Naive thymus-derived CD8-positive, alpha-beta T cell (primary cell): ENCODE measurements around the gene GPHA2. TPM values are rescaled to one million over a fixed set of nuclear protein-coding genes. Genes with fewer than 3 reads are reported as not detected.
A peak's percentile ranks its signal among the peaks of the same experiment; 100 is the strongest.

Source experiments
- ATAC-seq, 2 donors: fragments of 150-1000 bp; cut with Tn5 transposase in 1 of 2; sonication (Bioruptor Pico), chemical (Tn5 transposase) in 1 of 2; 1 replicate in 1 of 2; 2 replicates in 1 of 2; pipeline ENCODE4 v1.10.0; 2021; ENCODE audit warnings: mild to moderate bottlenecking in 2 of 2, moderate library complexity in 2 of 2
- POLR2A ChIA-PET: fragments of 350-600 bp; sonication (Branson Sonifier 250); formaldehyde crosslinking; loops from one replicate; lab custom pipeline; 2021; ENCODE audit warnings: antibody characterized with exemption; lab: Charles Lee
- DNase-seq, 10 donors: peaks; one replicate each; pipeline versions ENCODE4 v3.0.0 to v3.0.0-alpha.2; 2020 to 2022
- H3K27ac Mint-ChIP-seq, 10 donors: one replicate each; pipeline ENCODE4 v1.8.0; 2020 to 2022; ENCODE audit warnings: mild to moderate bottlenecking in 10 of 10, mixed read lengths in 10 of 10, moderate library complexity in 4 of 10, inconsistent platforms in 1 of 10
- H3K27me3 Mint-ChIP-seq, 5 donors: one replicate each; pipeline ENCODE4 v1.8.0; 2021 to 2022; ENCODE audit warnings: mixed read lengths in 5 of 5
- H3K36me3 Mint-ChIP-seq, 3 donors: one replicate each; pipeline ENCODE4 v1.8.0; 2020 to 2022; ENCODE audit warnings: mixed read lengths in 3 of 3, mild to moderate bottlenecking in 2 of 3, inconsistent platforms in 1 of 3
- H3K4me1 Mint-ChIP-seq, 4 donors: one replicate each; pipeline ENCODE4 v1.8.0; 2021 to 2022; ENCODE audit warnings: mixed read lengths in 4 of 4
- H3K4me3 Mint-ChIP-seq, 10 donors: one replicate each; pipeline ENCODE4 v1.8.0; 2020 to 2022; ENCODE audit warnings: mild to moderate bottlenecking in 10 of 10, mixed read lengths in 10 of 10, moderate library complexity in 6 of 10, inconsistent platforms in 1 of 10
- H3K9me3 Mint-ChIP-seq, 9 donors: one replicate each; pipeline ENCODE4 v1.8.0; 2020 to 2022; ENCODE audit warnings: mixed read lengths in 9 of 9, mild to moderate bottlenecking in 3 of 9, inconsistent platforms in 1 of 9, moderate library complexity in 1 of 9
- polyA plus RNA-seq, 3 donors: library from polyadenylated mRNA; unstranded; fragments of 300-500 nt; fragmentation: Illumina TruSeq; gene quantifications; one replicate each; pipeline ENCODE4 v1.2.3, GENCODE V29; 2021
- total RNA-seq, 8 experiments: library from RNA in 2 of 8; stranded (reverse) in 2 of 8; gene quantifications; one replicate each; pipeline ENCODE4 v1.2.3 and lab custom pipeline; 2021 to 2026

GPHA2 gene
- total and polyA plus RNA-seq, 5 experiments from 2014 or later, result 0.55 to 0.69 TPM; not detected in 3

GRCh38 chr11:64893194-64894069 lies 42.3 kb downstream of the GPHA2 start:
- no peak for ATAC-seq
- peaks cover 4 to 13% (median 8%) of the 10 kb centered on the region in 4 donors for H3K4me1 Mint-ChIP-seq

DNA sequence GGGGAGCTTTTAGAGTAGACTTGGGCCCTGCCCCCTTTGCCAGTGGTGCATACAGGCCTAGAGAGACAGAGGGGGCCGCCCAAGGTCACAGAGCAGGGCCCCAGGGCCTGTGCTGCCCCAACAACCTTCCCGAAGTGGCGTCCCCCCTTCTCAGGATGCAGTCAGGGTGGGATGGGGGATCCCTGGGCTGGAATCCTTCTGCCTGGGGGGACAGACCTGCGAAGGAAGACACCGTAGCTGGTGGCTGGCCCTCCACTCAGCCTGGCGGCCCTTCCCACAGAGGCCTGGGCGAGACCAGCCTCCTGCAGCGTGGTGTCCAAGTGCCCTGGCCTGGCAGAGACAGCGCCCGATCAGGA lies 42.9 kb downstream of the GPHA2 start:
- ATAC-seq (no peak), DNase-seq (no peak)
- Mint-ChIP-seq H3K4me3 (no peak overlapping the region), H3K27ac (peak overlapping the region in 1 of 10 donors; percentile 3), H3K4me1 (peaks cover 10 to 19% (median 14%) of the 10 kb centered on the region in 4 donors), H3K27me3 (no peaks in the 10 kb centered on the region), H3K9me3 (no peaks in the 10 kb centered on the region), H3K36me3 (peaks cover 0 to 15% (median 0%) of the 10 kb centered on the region in 3 donors)
- POLR2A ChIA-PET, result interaction anchor here (1.0 to 45.7 kb wide), 3 partner anchors 10 to 36 kb away, joined by 3 to 2449 read pairs (median 64); partner anchors contain the start of genes CDC42BPG and EHD1

More at GRCh38 chr11:64893194-64894069, 42.3 kb downstream of the GPHA2 start:
- Mint-ChIP-seq H3K27ac (peak overlapping the region in 1 of 10 donors; percentile 3), H3K27me3 (no peaks in the 10 kb centered on the region), H3K36me3 (peaks cover 0 to 19% (median 0%) of the 10 kb centered on the region in 3 donors), H3K4me3 (no peak overlapping the region), H3K9me3 (no peaks in the 10 kb centered on the region)
- POLR2A ChIA-PET, result interaction anchor here (1.0 to 45.7 kb wide), 6 partner anchors 8 to 149 kb away, joined by 3 to 2449 read pairs (median 10); partner anchors contain the start of genes CDC42BPG, EHD1 and RASGRP2
- DNase-seq, result no peak

GRCh38 chr11:64892411-64892831 lies 43.3 kb downstream of the GPHA2 start:
- Mint-ChIP-seq H3K36me3 (peaks cover 0 to 11% (median 0%) of the 10 kb centered on the region in 3 donors), H3K9me3 (no peaks in the 10 kb centered on the region), H3K4me1 (peaks cover 13 to 21% (median 16%) of the 10 kb centered on the region in 4 donors), H3K27me3 (no peaks in the 10 kb centered on the region), H3K4me3 (no peak overlapping the region), H3K27ac (peak overlapping the region in 1 of 10 donors; percentile 36)
- POLR2A ChIA-PET, result interaction anchor here (1.0 to 45.7 kb wide), 3 partner anchors 9 to 36 kb away, joined by 3 to 2449 read pairs (median 64); partner anchors contain the start of genes CDC42BPG and EHD1
- no peak for DNase-seq
- no peak for ATAC-seq

- Mint-ChIP-seq H3K27ac (peak overlapping the region in 2 of 10 donors; percentile 38 to 80), H3K27me3 (no peaks in the 10 kb centered on the region), H3K9me3 (no peaks in the 10 kb centered on the region), H3K36me3 (peaks cover 0 to 7% (median 0%) of the 10 kb centered on the region in 3 donors), H3K4me1 (peaks cover 15 to 24% (median 19%) of the 10 kb centered on the region in 4 donors), H3K4me3 (no peak overlapping the region)
- ATAC-seq, result no peak
- POLR2A ChIA-PET, result interaction anchor here (6.5 to 45.7 kb wide), 2 partner anchors 15 to 36 kb away, joined by 64 to 2449 read pairs; partner anchors contain the start of genes CDC42BPG and EHD1
- no peak for DNase-seq
These were observed 43.8 kb downstream of the GPHA2 start for GRCh38 chr11:64891880-64892279.

- H3K27ac Mint-ChIP-seq, result no peak overlapping the region
These were observed 44.4 kb downstream of the GPHA2 start for GRCh38 chr11:64891215-64891848.

GRCh38 chr11:64890522-64890939 lies 45.2 kb downstream of the GPHA2 start:
- Mint-ChIP-seq H3K27me3 (no peaks in the 10 kb centered on the region), H3K9me3 (no peaks in the 10 kb centered on the region), H3K4me1 (peaks cover 17 to 30% (median 25%) of the 10 kb centered on the region in 4 donors), H3K27ac (peak overlapping the region in 1 of 10 donors; percentile 25), H3K36me3 (no peaks in the 10 kb centered on the region), H3K4me3 (no peak overlapping the region)
- DNase-seq (no peak), ATAC-seq (no peak)
- POLR2A ChIA-PET, result interaction anchor here (0.7 to 45.7 kb wide), 3 partner anchors 13 to 86 kb away, joined by 3 to 2449 read pairs (median 64); partner anchors contain the start of genes CDC42BPG and EHD1

More at GRCh38 chr11:64891215-64891848, 44.4 kb downstream of the GPHA2 start:
- Mint-ChIP-seq H3K9me3 (no peaks in the 10 kb centered on the region), H3K4me1 (peaks cover 15 to 24% (median 19%) of the 10 kb centered on the region in 4 donors), H3K27me3 (no peaks in the 10 kb centered on the region), H3K4me3 (no peak overlapping the region), H3K36me3 (peaks cover 0 to 4% (median 0%) of the 10 kb centered on the region in 3 donors)
- POLR2A ChIA-PET, result interaction anchor here (6.5 to 45.7 kb wide), 2 partner anchors 14 to 35 kb away, joined by 64 to 2449 read pairs; partner anchors contain the start of genes CDC42BPG and EHD1
- no peak for DNase-seq
- ATAC-seq, result no peak

DNA sequence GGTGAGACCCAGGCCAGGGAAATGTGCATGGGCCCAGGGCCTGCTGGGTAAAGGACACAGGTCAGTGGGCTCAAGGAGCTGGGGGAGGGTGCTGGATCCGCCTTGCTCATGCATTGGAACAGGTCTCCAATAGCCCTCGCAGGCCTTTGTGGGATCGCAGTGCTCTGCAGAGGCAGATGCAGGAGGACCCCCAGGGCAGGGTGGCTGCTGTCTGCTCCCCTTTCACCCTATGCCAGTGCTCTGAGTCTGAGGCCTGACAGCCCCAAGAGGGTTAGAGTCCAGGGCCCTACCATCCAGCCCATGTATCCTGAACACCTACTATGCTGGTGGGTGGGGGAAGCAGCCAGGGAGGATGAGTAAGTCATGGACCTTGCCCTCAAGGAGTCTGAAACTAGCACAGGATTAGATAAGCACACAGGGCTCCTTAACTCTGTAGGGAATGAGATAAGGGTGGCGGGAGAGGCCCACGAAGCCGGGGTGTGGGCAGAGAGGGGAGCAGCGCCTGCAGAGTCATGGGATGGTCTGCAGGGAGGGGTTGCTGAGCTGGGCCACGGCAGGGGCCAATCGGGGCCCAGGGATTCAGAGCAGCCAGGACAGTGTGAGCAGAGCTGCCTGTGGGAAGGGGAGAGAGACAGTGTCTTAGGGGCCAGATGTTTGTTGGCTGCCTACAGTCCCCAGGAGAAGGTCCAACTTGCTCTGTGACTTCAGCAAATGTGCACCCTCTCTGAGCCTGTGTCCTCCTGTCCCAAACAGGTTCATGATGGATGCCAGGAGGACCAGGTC lies 46.8 kb downstream of the GPHA2 start:
- Mint-ChIP-seq H3K9me3 (no peaks in the 10 kb centered on the region), H3K36me3 (no peaks in the 10 kb centered on the region), H3K4me3 (peak overlapping the region in 1 of 10 donors; percentile 10), H3K4me1 (peaks cover 24 to 33% (median 30%) of the 10 kb centered on the region in 4 donors), H3K27ac (peak overlapping the region in 1 of 10 donors; percentile 37), H3K27me3 (no peaks in the 10 kb centered on the region)
- no peak for DNase-seq
- POLR2A ChIA-PET, result interaction anchor here (0.5 to 45.7 kb wide), 6 partner anchors 9 to 1574 kb away, joined by 3 to 2449 read pairs (median 8); partner anchors contain the start of genes CDC42BPG and EHD1
- no peak for ATAC-seq

DNA sequence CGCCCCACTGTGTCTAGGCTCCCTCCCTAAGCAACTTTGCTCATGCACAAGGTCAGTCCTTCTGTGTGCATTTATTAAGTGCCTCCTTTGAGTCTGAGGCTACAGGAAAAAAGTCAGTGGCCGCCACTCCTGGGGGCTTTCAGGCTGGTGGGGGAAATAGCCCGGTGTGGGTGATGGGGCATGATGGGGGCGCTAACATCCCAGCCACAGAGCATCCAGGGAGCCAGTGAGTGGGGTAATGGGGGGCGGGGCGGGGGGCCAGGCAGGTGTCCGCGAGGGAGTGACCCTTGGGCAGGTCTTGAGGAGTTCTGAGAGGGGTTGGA lies 47.3 kb downstream of the GPHA2 start:
- no peaks in the 10 kb centered on the region for H3K27me3 Mint-ChIP-seq
- no peaks in the 10 kb centered on the region for H3K9me3 Mint-ChIP-seq
- H3K36me3 Mint-ChIP-seq, result no peaks in the 10 kb centered on the region
- peak overlapping the region in 9 of 10 donors; percentile 52 to 84 (median 81) for H3K4me3 Mint-ChIP-seq
- peak overlapping the region in 8 of 10 donors; percentile 82 to 93 (median 88) for H3K27ac Mint-ChIP-seq
- ATAC-seq (no peak), DNase-seq (no peak)
- H3K4me1 Mint-ChIP-seq, result peaks cover 24 to 34% (median 31%) of the 10 kb centered on the region in 4 donors
- POLR2A ChIA-PET, result interaction anchor here (0.5 to 45.7 kb wide), 7 partner anchors 11 to 1575 kb away, joined by 3 to 2449 read pairs (median 3); partner anchors contain the start of genes CDC42BPG and EHD1

- H3K27ac Mint-ChIP-seq, result peak overlapping the region; percentile 82 to 93 (median 88)
- no peaks in the 10 kb centered on the region for H3K36me3 Mint-ChIP-seq
- H3K4me1 Mint-ChIP-seq, result peaks cover 24 to 38% (median 34%) of the 10 kb centered on the region in 4 donors
- POLR2A ChIA-PET, result interaction anchor here (0.5 to 45.7 kb wide), 9 partner anchors 11 to 1575 kb away, joined by 3 to 2449 read pairs (median 3); partner anchors contain the start of genes CDC42BPG and EHD1
- peak; percentile 68 to 93 (median 86) for DNase-seq
- ATAC-seq, result peak; percentile 92 to 93
- no peaks in the 10 kb centered on the region for H3K9me3 Mint-ChIP-seq
- H3K4me3 Mint-ChIP-seq, result peak overlapping the region; percentile 52 to 84 (median 78)
- H3K27me3 Mint-ChIP-seq, result no peaks in the 10 kb centered on the region
These were observed 47.8 kb downstream of the GPHA2 start for GRCh38 chr11:64887757-64888405.

DNA sequence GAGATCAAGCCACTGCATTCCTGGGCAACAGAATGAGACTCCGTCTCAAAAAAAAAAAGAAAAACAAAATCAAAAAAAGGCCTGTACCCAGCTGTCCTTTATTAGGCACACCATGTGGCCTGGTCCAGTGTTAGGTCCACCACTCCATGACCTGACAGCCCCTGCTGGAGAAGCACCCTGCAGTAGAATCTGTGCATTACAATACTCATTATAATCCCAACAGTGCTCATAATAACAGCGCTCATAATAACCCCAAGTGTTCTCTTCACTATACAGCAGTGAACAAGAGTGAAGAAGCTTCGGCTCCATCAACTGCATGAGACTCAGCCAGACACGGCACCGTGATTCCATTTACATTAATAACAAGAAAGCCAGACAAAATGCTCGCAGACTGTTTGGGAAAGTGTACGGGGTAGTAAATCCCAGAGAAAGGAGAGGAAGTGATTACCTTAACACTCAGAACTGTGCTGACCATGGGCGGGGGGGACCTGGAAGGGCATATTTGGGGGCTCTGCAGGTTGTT lies 48.4 kb downstream of the GPHA2 start:
- Mint-ChIP-seq H3K27me3 (no peaks in the 10 kb centered on the region), H3K4me3 (peak overlapping the region in 6 of 10 donors; percentile 6 to 62 (median 32)), H3K4me1 (peaks cover 24 to 34% (median 34%) of the 10 kb centered on the region in 4 donors), H3K27ac (peak overlapping the region in 6 of 10 donors; percentile 30 to 86 (median 77)), H3K36me3 (no peaks in the 10 kb centered on the region), H3K9me3 (no peaks in the 10 kb centered on the region)
- no peak for DNase-seq
- POLR2A ChIA-PET, result interaction anchor here (0.5 to 45.7 kb wide), 8 partner anchors 10 to 529 kb away, joined by 3 to 2449 read pairs (median 4); partner anchors contain the start of genes CDC42BPG and EHD1
- no peak for ATAC-seq
